Hippocampal formation (tissue), 2 donors: ENCODE measurements around the gene MMP3.

ENCODE experiments used
- DNase-seq, 2 donors: peaks; one replicate each; lab custom pipeline; 2025; lab: John Stamatoyannopoulos, UW

Gene MMP3

GRCh38 chr11:102831489-102832440 is 11.6 kb downstream of the MMP3 start:
- no peak for DNase-seq

DNA sequence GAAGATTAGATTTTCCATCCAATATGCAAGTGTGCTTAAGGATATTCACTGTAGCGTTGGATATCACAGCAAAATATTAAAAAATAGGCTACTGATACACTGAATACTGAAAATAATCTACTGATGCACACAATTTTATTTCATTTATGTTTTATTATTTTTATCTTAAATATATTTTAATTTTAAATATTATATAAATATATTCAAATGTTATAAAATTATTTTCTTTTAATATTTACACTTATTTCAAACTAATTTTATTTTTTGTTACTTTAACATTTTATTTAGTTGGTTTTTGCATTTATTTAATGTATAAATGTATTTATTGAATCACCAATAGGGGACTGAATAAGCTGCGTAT is 12.3 kb downstream of the MMP3 start:
- DNase-seq, result no peak

DNA sequence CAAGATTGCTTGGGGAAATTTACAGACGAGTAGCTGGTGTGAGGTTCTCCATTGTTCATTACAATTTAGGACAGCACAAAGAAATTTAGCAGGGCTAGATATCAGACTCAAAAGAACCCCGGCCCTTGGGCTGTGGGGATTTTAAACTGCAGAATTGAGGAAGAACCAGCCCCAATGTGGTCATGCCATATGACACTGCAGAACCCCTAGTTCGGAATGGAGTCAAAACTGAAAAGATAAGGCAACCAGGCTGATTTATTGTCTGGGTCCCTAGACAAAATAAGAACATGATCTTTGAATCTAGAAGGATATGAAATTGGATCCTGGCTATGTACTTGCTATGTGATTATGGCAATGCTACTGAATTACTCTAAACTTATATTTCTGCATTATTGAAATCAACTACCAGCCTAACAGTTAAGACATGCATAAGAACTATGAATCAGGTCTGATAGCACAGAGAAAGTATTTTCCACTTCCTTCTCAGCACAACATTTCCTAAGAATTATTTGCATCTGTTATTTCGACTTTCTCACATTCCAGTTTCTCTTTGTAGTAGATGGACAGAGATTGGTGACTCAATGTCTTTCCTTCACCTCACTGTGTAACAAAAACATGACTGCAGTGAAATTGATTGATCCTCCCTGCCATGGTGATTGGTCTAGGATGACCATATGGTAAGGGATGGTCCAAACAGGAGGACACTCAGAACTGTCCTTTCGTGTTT is 13.2 kb downstream of the MMP3 start:
- no peak for DNase-seq

GRCh38 chr11:102829316-102830000 is 14.0 kb downstream of the MMP3 start:
- no peak for DNase-seq

DNA sequence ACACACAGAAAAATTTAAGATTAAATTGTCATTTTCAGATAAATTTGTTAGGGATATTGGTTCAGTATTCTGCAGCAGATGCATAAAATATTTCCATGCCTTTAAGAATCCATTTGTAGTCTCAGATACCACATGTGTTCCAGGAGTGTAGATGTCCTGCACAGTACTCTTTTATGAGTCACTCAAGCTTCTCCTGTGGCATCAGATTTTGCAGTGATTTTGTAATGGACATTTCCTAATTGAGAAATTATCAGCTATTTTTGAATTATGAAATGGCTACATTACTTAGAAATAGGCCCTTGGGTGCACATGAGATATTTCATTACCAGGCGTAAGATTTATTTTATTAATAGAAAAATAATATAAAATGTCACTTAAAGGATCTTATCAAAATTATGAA is 18.9 kb downstream of the MMP3 start:
- no peak for DNase-seq

DNA sequence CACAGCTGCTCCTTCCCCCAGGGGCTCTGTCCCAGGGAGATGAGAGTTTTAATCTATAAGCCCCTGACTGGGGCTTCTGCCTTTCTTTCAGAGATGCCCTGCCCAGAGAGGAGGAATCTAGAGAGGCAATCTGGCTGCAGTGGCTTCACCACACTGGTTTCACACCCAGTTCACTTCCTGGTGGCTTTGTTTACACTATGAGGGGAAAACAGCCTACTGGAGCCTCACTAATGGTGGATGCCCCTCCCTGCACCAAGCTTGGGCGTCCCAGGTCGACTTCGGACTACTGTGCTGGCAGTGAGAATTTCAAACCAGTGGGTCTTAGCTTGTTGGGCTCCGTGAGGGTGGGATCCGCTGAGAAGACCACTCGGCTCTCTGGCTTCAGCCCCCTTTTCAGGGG is 23.9 kb downstream of the MMP3 start:
- no peak for DNase-seq

- DNase-seq, result no peak
Observed at GRCh38 chr11:102813484-102813883, 29.9 kb downstream of the MMP3 start.

DNA sequence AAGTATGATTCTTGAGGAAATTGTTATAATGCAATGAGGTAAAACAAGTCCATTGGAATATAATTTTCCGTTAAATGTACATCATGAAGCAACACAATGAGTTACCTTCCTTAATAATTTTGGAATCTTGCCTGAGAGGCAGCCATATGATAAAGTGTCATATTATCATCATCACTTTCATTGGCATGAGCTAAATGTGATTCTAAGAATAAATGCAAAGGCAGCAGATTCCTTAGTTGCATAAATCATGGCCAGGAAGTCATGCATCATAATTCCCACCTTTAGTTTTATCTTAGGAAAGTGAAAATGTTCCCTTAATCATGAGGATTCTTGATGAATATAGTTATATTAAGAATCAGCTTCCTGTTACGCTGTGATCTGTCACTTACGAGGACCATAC is 31.2 kb downstream of the MMP3 start:
- no peak for DNase-seq

- DNase-seq, result no peak
Observed at GRCh38 chr11:102810950-102811660, 32.3 kb downstream of the MMP3 start.

- DNase-seq, result no peak
Observed at GRCh38 chr11:102809971-102810370, 33.4 kb downstream of the MMP3 start.

GRCh38 chr11:102807921-102808320 is 35.5 kb downstream of the MMP3 start:
- no peak for DNase-seq

- DNase-seq, result no peak
Observed at GRCh38 chr11:102806296-102806695, 37.1 kb downstream of the MMP3 start.

DNA sequence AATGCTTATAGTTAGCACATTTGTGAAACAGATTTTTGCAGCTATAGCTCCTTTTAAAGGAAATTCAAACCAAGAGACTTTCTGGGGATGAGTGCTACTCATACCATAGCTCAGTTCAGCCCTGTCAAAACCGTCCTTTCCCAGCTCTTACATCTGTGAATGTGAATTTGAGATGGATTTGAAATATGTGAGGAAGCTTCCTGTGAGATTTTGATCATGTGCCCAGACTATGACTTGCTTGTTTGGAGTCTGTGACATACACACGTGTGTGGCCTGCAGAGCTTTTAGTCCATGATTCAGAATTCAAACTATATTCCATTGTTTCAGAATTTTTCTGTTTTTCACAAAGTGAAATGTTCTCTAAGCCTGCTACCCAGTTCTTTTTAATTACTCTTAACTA is 41.1 kb downstream of the MMP3 start:
- no peak for DNase-seq

GRCh38 chr11:102800767-102801166 is 42.6 kb downstream of the MMP3 start:
- DNase-seq, result no peak

GRCh38 chr11:102799681-102800340 is 43.6 kb downstream of the MMP3 start:
- DNase-seq, result no peak

DNA sequence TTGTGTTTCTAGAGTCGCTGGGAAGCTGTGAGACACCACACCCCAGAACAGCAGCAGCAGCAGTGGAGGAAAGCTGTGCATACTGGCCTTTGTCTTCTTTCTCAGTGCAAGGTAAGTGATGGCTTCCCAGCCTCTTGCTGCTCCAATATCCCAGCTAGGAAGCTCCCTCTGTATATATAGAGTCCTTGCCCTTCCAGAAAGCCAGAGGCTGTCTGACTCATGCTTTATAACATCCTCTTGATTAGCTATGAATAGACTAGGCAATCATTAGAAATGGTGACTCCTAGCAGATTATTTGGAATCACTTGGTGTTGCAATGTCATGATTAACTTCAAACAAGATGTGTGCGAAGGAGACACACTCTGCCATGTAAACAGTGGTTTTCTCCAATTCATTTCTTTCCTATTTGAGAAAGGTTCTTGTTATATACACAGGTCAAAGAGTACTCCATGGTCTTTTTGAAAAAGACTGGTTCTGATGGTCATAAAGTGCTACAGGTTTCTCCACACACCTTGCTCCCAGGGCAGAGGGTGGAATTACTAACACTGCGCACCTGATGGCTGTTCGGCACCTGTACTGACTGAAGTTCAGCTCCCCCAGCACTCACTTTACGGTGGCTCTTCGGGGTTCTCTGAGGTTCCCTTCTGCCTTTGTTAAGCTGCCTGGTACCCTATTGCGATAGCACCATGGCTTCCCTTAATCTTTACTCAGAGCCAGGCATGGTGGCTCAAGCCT is 45.2 kb downstream of the MMP3 start, which contains the start of gene MMP1:
Gene MMP1, minus strand, starts transcription at position 149 of the 735 bp plus-strand sequence. Its CDS starts 68 bp downstream, at position 81.
- DNase-seq, result no peak

- DNase-seq, result no peak
Observed at GRCh38 chr11:102794382-102794781, 49.0 kb downstream of the MMP3 start.

- no peak for DNase-seq
Observed at GRCh38 chr11:102793677-102794290, 49.6 kb downstream of the MMP3 start.

DNA sequence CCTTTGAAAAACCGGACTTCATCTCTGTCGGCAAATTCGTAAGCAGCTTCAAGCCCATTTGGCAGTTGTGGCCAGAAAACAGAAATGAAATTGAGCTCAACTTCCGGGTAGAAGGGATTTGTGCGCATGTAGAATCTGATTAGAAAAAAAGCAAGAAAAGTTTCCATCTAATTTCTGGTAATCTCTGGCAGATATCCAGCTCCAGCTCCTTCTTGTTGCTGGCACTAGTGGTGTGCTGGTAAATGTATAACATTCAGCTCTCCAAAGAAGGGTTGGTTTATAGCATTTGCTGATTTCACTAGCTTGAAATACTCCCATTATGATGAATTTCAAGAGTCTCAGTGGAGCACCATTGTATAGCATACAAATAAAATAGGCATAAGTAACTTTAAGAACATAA is 50.8 kb downstream of the MMP3 start:
- DNase-seq, result no peak
